GM21786 (cell line): Measurements from ENCODE around the gene NARF.
"Not testable (repeated sequence)": the region's sequence is repeated elsewhere in the genome, so short reads cannot be mapped to it uniquely, and the experiment has no call there.

ENCODE experiments used
- ATAC-seq: cut with Tn5 transposase; IDR thresholded peaks from one replicate; pipeline ENCODE4 v1.9.1; 2021; ENCODE audit not compliant: unreplicated experiment

Gene NARF

DNA sequence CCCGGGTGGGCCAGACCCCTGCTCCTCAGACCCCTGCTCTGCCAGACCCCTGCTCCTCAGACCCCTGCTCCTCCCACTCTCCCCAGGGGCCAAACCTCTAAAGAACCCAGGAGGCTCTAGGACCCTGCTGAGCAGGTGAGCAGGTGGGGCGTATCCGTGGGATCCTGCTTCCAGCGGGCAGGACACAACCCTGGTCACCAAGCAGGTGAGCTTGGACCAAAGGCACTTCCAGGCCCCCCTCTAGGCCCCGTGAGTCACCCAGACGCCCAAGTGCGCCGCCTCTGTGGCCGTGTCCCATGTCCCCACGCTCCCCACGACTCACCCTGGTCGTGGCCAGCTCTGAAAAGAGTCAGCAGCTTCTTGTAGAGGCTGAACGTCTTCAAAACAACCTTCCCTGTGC, 13.0 kb upstream of the NARF start:
- ATAC-seq: no peak

GRCh38 chr17:82446124-82446523, 12.4 kb upstream of the NARF start:
- ATAC-seq: no peak

DNA sequence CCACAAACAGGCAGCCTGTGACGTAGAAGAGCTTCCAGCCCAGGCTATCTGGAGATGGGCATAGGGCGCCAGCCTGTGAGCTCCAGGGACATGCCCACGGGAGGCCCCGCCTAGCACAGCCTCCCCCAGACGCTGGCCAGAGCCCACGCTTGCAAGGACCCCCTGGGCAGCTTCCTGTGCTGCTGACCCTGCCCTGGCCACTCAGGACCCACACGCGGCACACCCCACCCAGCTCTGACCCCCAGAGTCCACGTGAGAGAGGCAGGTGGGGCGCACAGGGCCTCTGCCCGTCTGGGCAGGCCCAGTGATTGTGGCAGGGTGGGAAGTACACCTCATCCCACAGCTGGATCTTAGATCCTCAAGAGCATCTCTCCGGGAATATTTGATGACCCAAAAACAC, 11.9 kb upstream of the NARF start:
- ATAC-seq: no peak

DNA sequence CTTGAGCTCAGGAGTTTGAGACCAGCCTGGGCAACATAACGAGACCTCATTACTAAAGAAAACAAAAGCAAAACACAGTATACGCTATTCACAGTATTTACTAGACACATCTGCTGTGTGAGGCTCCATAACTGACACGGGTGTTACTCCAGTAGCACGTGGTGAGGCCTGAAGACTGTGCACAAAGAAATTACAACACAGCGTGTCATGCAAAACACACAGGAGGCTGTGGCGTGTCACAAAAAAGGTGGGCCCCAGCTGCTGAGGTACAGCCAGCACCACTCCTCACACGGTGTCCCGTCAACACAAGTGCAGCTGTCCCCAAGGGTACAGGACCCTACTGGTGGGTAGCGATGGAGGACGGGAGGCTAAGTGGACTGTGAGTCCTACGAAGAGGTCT, 10.7 kb upstream of the NARF start:
- ATAC-seq: no peak

GRCh38 chr17:82449131-82449882, 9.2 kb upstream of the NARF start:
- ATAC-seq: peak; percentile 56

DNA sequence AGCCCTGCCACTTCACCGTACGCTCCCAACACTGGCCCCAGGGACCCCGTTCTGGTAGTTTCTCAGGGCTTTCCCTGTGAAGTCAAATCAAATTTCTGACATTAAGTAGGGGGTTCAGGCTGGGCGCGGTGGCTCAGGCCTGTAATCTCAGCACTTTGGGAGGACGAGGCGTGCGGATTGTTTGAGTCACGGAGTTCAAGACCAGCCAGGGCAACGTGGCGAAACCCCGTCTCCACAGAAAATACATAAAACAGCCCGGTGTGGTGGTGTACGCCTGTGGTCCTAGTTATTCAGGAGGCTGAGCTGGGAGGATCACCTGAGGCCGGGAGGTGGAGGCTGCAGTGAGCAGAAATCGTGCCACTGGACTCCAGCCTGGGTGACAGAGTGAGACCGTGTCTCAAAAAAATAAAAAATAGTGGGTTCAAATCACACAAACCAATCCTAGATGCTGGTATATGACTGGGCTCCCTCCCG, 8.6 kb upstream of the NARF start:
- ATAC-seq: no peak

- peak; percentile 47 for ATAC-seq
Observed at GRCh38 chr17:82450357-82451106, 8.0 kb upstream of the NARF start, which contains the start of gene CYBC1. Gene CYBC1, minus strand, starts transcription at chr17:82450752. Its CDS starts 1,498 bp downstream, at chr17:82449254.

- ATAC-seq: no peak
Observed at GRCh38 chr17:82452162-82452561, 6.4 kb upstream of the NARF start.

DNA sequence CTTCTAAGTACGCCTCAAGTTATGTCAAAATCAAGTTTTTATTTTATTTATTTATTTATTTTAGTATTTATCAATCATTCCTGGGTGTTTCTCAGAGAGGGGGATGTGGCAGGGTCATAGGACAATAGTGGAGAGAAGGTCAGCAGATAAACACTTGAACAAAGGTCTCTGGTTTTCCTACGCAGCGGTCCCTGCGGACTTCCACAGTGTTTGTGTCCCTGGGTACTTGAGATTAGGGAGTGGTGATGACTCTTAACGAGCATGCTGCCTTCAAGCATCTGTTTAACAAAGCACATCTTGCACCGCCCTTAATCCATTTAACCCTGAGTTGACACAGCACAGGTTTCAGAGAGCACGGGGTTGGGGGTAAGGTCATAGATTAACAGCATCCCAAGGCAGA, 5.4 kb upstream of the NARF start:
- not testable (repeated sequence) for ATAC-seq

- not testable (repeated sequence) for ATAC-seq
Observed at GRCh38 chr17:82453706-82454105, 4.8 kb upstream of the NARF start.

DNA sequence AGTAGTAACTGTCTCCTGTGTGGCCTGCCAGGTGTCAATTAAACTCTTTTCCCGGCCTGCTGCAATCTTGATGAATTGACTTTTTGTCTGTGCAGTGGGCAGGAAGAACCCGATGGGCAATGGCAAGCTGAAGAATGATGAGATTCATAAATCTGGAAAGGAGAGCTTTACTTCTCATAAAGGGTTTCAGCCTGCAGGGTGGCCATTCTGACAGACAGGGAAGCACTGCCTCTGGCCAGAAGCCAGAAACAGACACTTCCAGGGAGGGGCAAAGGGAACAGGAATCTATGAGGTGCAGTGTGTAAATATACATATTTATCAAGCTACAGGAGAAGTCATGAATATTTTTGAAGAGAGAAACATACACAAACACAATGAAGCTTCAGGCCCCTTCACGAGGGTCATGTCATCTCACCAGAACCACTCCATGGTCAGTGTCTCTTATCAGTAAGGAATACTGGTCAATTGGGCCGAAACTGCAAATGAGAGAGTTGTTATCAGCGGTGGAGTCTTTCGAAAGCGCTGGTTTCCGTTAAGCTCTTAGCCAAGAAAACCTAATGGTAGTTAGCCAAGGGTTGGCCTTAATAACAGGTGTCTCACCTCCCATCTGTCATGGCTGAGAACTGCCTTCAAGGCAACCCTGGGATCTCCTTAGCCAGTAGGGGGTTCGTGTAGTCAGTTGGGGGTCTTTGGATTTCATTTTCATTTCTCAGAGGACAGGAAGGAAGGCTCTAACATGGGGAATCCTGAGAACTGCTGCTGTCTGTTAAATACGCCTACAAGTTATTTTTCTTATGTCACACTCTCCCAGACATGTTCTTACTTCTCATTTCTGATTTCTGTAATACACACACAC, 1.2 kb upstream of the NARF start:
- ATAC-seq: no peak

- ATAC-seq: no peak
Observed at GRCh38 chr17:82457929-82458178, 687 bp upstream of the NARF start.

DNA sequence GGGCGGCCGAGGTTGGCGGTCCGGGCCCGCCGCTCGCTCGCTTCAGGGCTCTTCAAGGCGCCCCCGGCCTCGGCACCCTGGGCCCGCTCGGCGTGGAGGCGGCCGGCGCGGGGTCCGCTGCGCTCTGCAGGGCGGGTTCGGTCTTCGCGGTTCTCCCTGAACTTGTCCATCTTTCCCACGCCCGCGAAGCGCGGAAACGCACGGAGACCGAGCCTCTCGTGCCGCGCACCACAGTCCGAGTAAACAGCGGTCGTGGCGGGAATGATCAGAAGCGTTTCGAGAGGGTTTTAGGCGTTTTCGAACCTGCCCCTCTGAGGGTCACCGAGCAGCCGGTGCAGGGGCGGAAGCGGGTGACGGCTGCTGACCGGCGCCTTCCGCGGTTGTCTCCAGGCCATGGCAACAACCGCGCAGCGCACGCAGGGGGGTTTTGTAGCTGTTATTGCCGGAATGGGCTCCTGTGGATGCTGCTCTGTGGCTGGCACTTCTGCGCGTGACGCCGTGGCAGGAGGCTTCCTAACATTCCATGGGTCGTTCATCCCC, 414 bp downstream of the NARF start:
- ATAC-seq: no peak

- ATAC-seq: not testable (repeated sequence)
Observed at GRCh38 chr17:82459936-82460335, 1.4 kb downstream of the NARF start.

DNA sequence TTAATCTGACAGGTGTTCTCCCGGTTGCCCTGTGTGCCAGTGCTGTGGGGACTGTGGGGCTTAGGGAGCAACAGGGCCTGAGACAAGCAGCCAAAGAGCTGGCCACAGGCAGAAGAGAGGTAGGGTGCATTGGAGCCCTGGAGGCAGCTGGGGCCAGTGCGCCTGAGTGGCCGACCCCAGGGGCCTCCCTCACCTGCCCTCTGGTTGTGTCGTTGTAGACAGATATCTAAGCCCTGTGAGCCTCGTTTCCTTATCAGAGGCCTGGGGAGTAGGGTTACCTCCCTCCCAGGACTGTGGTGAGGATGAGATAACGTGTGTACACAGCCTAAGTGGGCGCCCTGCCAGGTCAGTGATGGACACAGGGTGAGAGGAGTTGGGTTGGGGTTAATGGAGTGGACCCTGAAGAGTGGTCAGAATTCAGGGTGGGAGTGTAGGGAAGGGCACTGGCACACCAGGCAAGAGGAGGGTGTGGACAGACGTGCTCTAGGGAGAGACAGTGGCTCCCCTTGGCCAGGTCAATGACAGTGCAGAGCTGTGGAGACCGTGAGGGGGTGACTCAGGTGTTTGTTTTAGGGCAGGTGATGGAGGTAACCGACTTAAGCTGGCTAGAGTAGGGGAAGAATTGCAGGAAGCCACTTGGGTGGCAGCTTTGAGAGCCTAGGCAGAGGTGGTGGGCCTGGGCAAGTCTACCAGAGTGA, 3.4 kb downstream of the NARF start:
- no peak for ATAC-seq

GRCh38 chr17:82463391-82463790, 4.8 kb downstream of the NARF start:
- no peak for ATAC-seq

DNA sequence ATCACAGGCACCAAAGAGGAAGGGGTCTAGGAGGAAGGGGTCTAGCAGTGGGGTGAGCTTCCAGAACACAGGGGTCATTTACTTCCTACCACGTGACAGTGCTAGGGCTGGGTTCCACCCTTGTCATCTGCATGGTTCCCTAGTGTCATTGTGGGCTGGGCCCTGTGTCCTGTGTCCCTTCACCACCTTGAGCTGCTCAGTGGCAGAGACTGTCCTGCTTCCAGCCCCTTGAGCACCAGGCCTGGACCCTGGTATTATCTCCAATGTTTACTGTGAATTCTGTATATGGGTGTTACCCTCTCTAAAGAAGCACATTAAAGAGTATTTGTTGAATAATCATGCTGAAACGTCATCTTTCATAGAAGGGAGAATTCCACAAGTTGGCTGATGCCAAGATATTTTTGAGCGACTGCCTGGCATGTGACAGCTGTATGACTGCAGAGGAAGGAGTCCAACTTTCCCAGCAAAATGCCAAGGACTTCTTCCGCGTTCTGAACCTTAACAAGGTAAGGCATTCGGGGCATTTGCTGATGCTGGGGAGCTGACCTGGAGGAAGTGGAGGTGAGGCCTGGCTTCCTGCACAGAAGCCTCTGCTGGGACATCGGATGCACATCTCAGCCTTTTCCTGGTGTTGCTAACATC, 5.5 kb downstream of the NARF start:
- ATAC-seq: no peak

DNA sequence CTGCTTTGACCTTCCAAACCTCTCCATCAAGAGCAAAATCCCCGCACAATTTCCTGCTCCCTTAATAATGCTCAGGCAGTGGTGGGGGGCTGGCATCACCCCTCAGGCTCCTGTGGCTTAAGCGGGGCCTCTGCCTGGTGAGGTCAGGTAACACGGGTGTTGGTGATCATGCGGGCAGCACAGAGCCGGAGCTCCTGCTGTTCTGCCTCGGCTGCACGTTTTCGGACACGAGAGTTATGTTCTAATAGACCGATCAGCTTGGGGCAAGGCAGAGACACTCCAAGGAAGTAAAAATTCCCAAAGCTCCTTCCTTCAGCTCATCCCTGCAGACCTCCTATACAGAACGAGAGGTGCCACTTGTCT, 6.0 kb downstream of the NARF start:
- ATAC-seq: no peak

GRCh38 chr17:82465023-82465603, 6.6 kb downstream of the NARF start:
- no peak for ATAC-seq

- ATAC-seq: no peak
Observed at GRCh38 chr17:82468692-82469091, 10.2 kb downstream of the NARF start.
